Body of pancreas (tissue), 4 donors: ENCODE measurements around the gene NKX2-1. TPM values are rescaled to one million over a fixed set of nuclear protein-coding genes. Genes with fewer than 3 reads are reported as not detected.

ENCODE experiments used
- ATAC-seq: fragments of 150-250 bp; one replicate; pipeline ENCODE4 v1.9.1; 2016
- DNase-seq, 4 donors: peaks; one replicate each; pipeline ENCODE4 v3.0.0-alpha.2; 2019
- H3K27ac ChIP-seq, 4 donors: fragments of 200-600 bp; sonication (generic); 1 replicate in 3 of 4; 2 replicates in 1 of 4; pipeline versions ENCODE4 v1.5.1 to v1.6.1; 2016 to 2019; ENCODE audit warnings: mild to moderate bottlenecking in 1 of 4, mixed read lengths in 1 of 4, moderate library complexity in 1 of 4
- H3K27me3 ChIP-seq, 2 donors: fragments of 200-600 bp; sonication (generic); one replicate each; pipeline ENCODE4 v1.6.0; 2016; ENCODE audit warnings: mild to moderate bottlenecking in 1 of 2
- H3K36me3 ChIP-seq, 2 donors: fragments of 200-600 bp; sonication (generic); replicated peaks in 1 of 2; 2 replicates each; pipeline ENCODE4 v1.5.1; 2016; ENCODE audit warnings: low read depth in 2 of 2; ENCODE audit not compliant: insufficient read depth in 1 of 2
- H3K4me1 ChIP-seq: fragments of 200-600 bp; sonication (generic); one replicate; pipeline ENCODE4 v1.6.0; 2016
- H3K4me3 ChIP-seq, 2 donors: fragments of 200-600 bp; sonication (generic); 1 replicate in 1 of 2; 2 replicates in 1 of 2; pipeline ENCODE4 v1.5.1; 2016 to 2019
- H3K9me3 ChIP-seq, 3 donors: fragments of 200-600 bp; sonication (generic); 1 replicate in 2 of 3; 2 replicates in 1 of 3; pipeline ENCODE4 v1.5.1; 2016
- POLR2A ChIP-seq, 3 donors: fragments of 450-650 bp; IDR thresholded peaks; one replicate each; pipeline ENCODE4 v1.6.1; 2016; ENCODE audit warnings: antibody characterized with exemption in 3 of 3, mild to moderate bottlenecking in 2 of 3
- WGBS, 2 donors: methylation state at CpG; one replicate each; pipeline ENCODE4 v1.1.5; 2017; 5-methylcytosine and 5-hydroxymethylcytosine counted together
- intact Hi-C: fragments of 100-400 bp; cut with DNase I; formaldehyde crosslinking; loops from one replicate; pipeline ENCODE4 v1.15.1; 2023
- total RNA-seq, 2 donors: library from RNA; depleted of rRNA; stranded (reverse); fragments of >200 nt; gene quantifications; one replicate each; pipeline ENCODE4 v1.1.0, GENCODE V29; 2016
- TF ChIP-seq, protein P1 (sequence below), 7 experiments: fragments of 450-650 bp in 4 of 7; fragments of 200-600 bp in 3 of 7; sonication (generic) in 3 of 7; IDR thresholded peaks; one replicate each; pipeline ENCODE4 v1.5.1; 2016 to 2019; ENCODE audit warnings: antibody characterized with exemption in 7 of 7

The NKX2-1 gene
- total RNA-seq, 2 donors from 2014 or later, result not detected

DNA sequence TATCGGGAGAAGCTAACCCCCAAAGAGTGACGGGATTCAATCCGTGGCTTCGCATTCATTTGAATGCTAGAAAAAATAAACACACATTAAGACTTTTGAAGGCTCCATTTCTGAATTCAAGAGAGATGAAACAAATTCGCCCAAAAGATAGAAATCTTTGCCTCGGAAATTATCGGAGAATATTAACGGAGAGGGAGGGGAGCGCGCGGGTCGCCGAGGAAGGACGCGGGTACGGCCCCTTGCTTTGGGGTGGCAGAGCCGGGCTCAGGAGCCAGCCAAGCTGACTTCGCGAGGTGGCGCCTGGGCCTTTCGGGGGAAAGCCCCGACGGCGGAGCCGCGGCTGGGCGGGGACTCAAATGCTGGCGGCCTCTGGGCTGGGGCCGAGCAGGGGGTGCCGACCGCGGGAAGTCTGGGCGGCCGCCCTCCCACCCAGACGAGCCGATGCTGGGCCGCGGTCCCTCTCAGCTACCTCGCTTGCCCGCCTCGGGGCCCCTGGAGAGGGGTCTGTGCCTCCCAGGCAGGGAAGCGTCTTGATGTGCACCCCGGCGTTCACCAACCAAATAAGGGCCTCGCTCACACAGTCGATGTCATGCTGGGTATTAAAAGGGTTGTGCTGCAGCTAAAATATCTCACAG, 14.7 kb downstream of the NKX2-1 start:
- intact Hi-C loops, result no loop called here
- H3K4me1 ChIP-seq, result peaks cover 16% of the 10 kb centered on the region
- H3K36me3 ChIP-seq, result no peaks in the 10 kb centered on the region
- H3K4me3 ChIP-seq, result no peak overlapping the region
- DNase-seq, result no peak
- TF ChIP-seq, protein P1, sequence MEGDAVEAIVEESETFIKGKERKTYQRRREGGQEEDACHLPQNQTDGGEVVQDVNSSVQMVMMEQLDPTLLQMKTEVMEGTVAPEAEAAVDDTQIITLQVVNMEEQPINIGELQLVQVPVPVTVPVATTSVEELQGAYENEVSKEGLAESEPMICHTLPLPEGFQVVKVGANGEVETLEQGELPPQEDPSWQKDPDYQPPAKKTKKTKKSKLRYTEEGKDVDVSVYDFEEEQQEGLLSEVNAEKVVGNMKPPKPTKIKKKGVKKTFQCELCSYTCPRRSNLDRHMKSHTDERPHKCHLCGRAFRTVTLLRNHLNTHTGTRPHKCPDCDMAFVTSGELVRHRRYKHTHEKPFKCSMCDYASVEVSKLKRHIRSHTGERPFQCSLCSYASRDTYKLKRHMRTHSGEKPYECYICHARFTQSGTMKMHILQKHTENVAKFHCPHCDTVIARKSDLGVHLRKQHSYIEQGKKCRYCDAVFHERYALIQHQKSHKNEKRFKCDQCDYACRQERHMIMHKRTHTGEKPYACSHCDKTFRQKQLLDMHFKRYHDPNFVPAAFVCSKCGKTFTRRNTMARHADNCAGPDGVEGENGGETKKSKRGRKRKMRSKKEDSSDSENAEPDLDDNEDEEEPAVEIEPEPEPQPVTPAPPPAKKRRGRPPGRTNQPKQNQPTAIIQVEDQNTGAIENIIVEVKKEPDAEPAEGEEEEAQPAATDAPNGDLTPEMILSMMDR (IDR thresholded peaks at IDR 0.05), result no peak
- TF ChIP-seq POLR2A (IDR thresholded peaks at IDR 0.05), result no peak
- peaks cover 3 to 62% of the 10 kb centered on the region in 2 donors for H3K27me3 ChIP-seq
- no peak for ATAC-seq
- WGBS, 2 donors, result 2 to 10% methylated on average over 32 to 46 of the region's 46 CpGs
- no peak overlapping the region for H3K27ac ChIP-seq
- H3K9me3 ChIP-seq, result no peaks in the 10 kb centered on the region

DNA sequence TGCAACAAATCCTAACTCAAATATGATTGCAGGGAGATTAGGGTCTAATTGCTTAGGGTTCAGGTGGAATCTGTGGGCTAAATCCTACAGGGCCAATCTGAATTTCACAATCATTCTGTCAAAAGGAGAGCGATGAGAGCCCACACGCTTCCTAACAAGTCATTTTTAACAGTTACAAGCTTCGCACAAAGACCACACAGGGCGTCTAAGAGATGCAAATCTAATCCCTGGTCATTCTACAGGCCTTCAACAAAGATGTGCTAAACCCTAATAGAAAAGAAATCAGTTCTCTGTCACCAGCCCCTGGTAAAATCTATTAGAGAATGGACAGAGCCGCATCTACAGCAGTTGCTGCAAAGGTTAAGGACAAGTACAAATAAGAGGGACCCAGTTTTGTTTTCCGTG, 15.3 kb downstream of the NKX2-1 start:
- Histone ChIP-seq H3K4me3 (no peak overlapping the region), H3K27ac (no peak overlapping the region), H3K9me3 (no peaks in the 10 kb centered on the region), H3K4me1 (peaks cover 16% of the 10 kb centered on the region), H3K27me3 (peaks cover 3 to 57% of the 10 kb centered on the region in 2 donors), H3K36me3 (no peaks in the 10 kb centered on the region)
- 12 to 14% methylated on average over 6 of the region's 6 CpGs for WGBS, 2 donors
- DNase-seq (no peak), ATAC-seq (no peak)
- intact Hi-C loops, result no loop called here
- TF ChIP-seq POLR2A (IDR thresholded peaks at IDR 0.05), result no peak

GRCh38 chr14:36503771-36504741, 16.0 kb downstream of the NKX2-1 start:
- DNase-seq (no peak), ATAC-seq (no peak)
- 3 to 5% methylated on average over 43 to 51 of the region's 68 CpGs for WGBS, 2 donors
- Histone ChIP-seq H3K9me3 (no peaks in the 10 kb centered on the region), H3K36me3 (no peaks in the 10 kb centered on the region), H3K4me3 (no peak overlapping the region), H3K4me1 (peaks cover 16% of the 10 kb centered on the region), H3K27ac (no peak overlapping the region), H3K27me3 (peaks cover 3 to 51% of the 10 kb centered on the region in 2 donors)
- TF ChIP-seq, protein P1 (IDR thresholded peaks at IDR 0.05), result no peak
- no peak for TF ChIP-seq POLR2A (IDR thresholded peaks at IDR 0.05)
- intact Hi-C loops, result no loop called here

GRCh38 chr14:36502558-36503508, 17.2 kb downstream of the NKX2-1 start:
- H3K27ac ChIP-seq, result no peak overlapping the region
- DNase-seq, result no peak

More at GRCh38 chr14:36502558-36503508, 17.2 kb downstream of the NKX2-1 start:
- Histone ChIP-seq H3K36me3 (no peaks in the 10 kb centered on the region), H3K27me3 (peaks cover 3 to 43% of the 10 kb centered on the region in 2 donors), H3K4me1 (peaks cover 16% of the 10 kb centered on the region), H3K9me3 (no peaks in the 10 kb centered on the region), H3K4me3 (no peak overlapping the region)
- 7% methylated on average over 2 of the region's 2 CpGs for WGBS, 2 donors
- intact Hi-C loops, result no loop called here
- no peak for ATAC-seq
- TF ChIP-seq, protein P1 (IDR thresholded peaks at IDR 0.05), result no peak
- no peak for TF ChIP-seq POLR2A (IDR thresholded peaks at IDR 0.05)
